AG09309 (cell line): ENCODE data around the gene KCNN2.

Experiments used
- DNase-seq: peaks from one replicate; pipeline ENCODE4 v3.0.0-alpha.2; 2010; ENCODE audit warnings: low read depth
- H3K4me3 ChIP-seq: 2 replicates; pipeline ENCODE4 v1.5.1; 2011; ENCODE audit warnings: mild to moderate bottlenecking, low read depth, low read length, moderate library complexity; ENCODE audit not compliant: control insufficient read depth
- TF ChIP-seq, protein P1 (sequence below): IDR thresholded peaks from 2 replicates; pipeline ENCODE4 v1.5.1; 2011; ENCODE audit warnings: mild to moderate bottlenecking, low read depth, low read length, inconsistent platforms; ENCODE audit not compliant: insufficient read depth, control insufficient read depth; ENCODE audit errors: missing control alignments

KCNN2 gene

DNA sequence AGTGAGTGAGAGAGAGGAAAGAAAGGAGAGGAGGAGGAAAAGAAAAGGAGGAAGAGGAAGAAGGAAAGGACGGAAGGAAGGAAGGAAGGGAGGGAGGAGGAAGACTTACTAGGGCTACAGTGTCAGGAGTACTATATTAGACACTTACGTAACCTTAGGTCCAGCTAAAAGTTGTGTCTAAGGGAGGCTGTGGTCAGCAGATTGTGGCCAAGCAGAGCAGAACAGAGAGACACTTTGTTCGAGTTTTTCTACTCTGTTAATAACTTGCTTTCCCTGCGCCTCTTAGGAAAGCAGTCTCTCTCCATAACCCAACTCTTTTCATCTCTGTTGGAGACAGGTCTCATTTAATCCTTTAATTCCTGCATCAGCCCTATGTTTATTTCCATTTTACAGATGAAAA is 138.9 kb downstream of the KCNN2 start:
- TF ChIP-seq, protein P1, sequence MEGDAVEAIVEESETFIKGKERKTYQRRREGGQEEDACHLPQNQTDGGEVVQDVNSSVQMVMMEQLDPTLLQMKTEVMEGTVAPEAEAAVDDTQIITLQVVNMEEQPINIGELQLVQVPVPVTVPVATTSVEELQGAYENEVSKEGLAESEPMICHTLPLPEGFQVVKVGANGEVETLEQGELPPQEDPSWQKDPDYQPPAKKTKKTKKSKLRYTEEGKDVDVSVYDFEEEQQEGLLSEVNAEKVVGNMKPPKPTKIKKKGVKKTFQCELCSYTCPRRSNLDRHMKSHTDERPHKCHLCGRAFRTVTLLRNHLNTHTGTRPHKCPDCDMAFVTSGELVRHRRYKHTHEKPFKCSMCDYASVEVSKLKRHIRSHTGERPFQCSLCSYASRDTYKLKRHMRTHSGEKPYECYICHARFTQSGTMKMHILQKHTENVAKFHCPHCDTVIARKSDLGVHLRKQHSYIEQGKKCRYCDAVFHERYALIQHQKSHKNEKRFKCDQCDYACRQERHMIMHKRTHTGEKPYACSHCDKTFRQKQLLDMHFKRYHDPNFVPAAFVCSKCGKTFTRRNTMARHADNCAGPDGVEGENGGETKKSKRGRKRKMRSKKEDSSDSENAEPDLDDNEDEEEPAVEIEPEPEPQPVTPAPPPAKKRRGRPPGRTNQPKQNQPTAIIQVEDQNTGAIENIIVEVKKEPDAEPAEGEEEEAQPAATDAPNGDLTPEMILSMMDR, result no peak
- no peak for DNase-seq
- no peak overlapping the region for H3K4me3 ChIP-seq

DNA sequence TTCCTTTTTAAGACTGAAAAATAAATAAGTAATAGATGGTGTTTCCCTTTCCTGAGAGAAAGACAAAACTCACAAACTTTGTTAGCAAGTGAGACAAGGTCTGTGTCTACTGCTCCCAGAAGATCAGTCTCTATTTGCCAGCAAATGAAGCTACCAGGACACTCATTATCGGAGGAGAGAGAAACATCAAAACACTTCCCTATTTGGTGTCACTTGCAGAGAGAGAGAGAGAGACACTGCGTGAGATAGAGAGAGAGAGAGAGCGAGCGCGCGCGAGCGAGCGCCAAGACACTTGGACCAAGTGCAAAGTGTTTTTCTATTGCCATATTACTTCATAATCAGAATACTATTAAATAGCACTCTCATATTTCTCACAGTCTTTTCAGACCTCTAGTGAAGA is 142.7 kb downstream of the KCNN2 start:
- TF ChIP-seq, protein P1, result no peak
- DNase-seq, result no peak
- no peak overlapping the region for H3K4me3 ChIP-seq

DNA sequence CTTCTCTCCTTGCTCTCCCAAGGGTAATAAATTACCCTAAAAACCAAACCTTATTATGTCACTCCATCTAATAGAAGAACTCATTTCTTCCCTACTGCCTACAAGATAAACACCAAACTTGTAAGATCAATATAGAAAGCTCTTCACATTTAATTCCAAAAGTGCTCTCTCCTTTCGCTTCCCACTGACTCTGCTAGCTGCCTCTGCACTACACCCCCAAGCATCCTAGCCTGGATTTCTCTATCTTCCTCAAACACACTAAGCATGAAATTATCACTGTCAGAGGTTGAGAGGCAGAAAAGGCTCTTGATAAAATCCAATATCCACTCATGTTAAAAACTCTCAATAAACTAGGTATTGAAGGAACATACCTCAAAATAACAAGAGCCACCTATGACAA is 162.4 kb downstream of the KCNN2 start:
- no peak for DNase-seq
- H3K4me3 ChIP-seq, result no peak overlapping the region
- TF ChIP-seq, protein P1, result no peak

DNA sequence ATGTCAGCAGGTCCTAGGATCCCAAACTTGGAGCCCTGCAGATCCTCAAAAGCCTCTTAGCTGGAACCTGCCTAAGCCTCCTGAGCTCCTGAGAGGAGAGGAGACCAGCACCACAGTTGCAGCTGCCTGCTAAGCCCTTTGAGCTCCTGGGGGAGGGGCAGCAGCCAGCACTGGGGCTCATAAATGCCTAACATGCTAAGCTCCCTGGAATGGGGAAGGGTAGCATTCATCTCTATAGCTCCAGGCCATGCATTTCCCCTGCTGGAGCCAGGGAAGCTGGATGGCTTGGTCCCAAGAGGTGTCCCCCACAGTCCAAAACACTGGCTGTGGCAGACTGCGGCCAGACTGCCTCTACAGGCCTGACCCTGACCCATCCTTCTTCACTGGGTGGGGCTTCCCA is 182.7 kb downstream of the KCNN2 start:
- H3K4me3 ChIP-seq, result no peak overlapping the region
- DNase-seq, result no peak
- TF ChIP-seq, protein P1, result no peak
